Measurements from ENCODE around the gene GIMAP4. TPM values are rescaled to one million over a fixed set of nuclear protein-coding genes. Genes with fewer than 3 reads are reported as not detected.

Gene GIMAP4
- total RNA-seq, 1 donor from 2014 or later: 34.7 TPM

- ATAC-seq (ENCODE audit: poor library complexity) (no peak), DNase-seq (no peak)
- intact Hi-C loops (cut with DNase I): loop anchor here (10.0 kb wide), 2 partner anchors 123 to 167 kb away; partner anchors contain the start of gene GIMAP8
Observed at GRCh38 chr7:150621376-150621775, 54.2 kb downstream of the GIMAP4 start.

Other genes with a start within 250 kb of the GIMAP4 start
- gene LRRC61, start 244.0 kb upstream of the GIMAP4 start, total RNA-seq: 3.7 TPM
- 2.9 TPM for gene ACTR3C, start 243.8 kb upstream of the GIMAP4 start, total RNA-seq
- gene RARRES2, start 225.8 kb upstream of the GIMAP4 start, total RNA-seq: 24.0 TPM
- 116 TPM for gene REPIN1, start 198.6 kb upstream of the GIMAP4 start, total RNA-seq
- gene ZNF775, start 188.1 kb upstream of the GIMAP4 start, total RNA-seq: 3.6 TPM
- 14.4 TPM for gene GIMAP8, start 116.8 kb upstream of the GIMAP4 start, total RNA-seq
- 22.2 TPM for gene GIMAP7, start 52.5 kb upstream of the GIMAP4 start, total RNA-seq
- 29.9 TPM for gene GIMAP6, start 65.0 kb downstream of the GIMAP4 start, total RNA-seq
- 4.7 TPM for gene GIMAP2, start 118.3 kb downstream of the GIMAP4 start, total RNA-seq
- gene GIMAP1, start 149.2 kb downstream of the GIMAP4 start, total RNA-seq: 5.6 TPM
- gene GIMAP5, start 170.0 kb downstream of the GIMAP4 start, total RNA-seq: 8.5 TPM
- gene TMEM176B, start 233.0 kb downstream of the GIMAP4 start, total RNA-seq: 33.4 TPM
- 27.1 TPM for gene TMEM176A, start 233.4 kb downstream of the GIMAP4 start, total RNA-seq

Data from Right ventricle myocardium superior (tissue), 1 donor.